ENCODE results near the gene MFAP2. TPM values are rescaled to one million over a fixed set of nuclear protein-coding genes. Genes with fewer than 3 reads are reported as not detected.

Gene MFAP2
- total and polyA plus RNA-seq, 2 of the 8 experiments (the other 6 are each of a cell fraction or from before 2014, with no cell fraction given): 172 to 326 TPM

DNA sequence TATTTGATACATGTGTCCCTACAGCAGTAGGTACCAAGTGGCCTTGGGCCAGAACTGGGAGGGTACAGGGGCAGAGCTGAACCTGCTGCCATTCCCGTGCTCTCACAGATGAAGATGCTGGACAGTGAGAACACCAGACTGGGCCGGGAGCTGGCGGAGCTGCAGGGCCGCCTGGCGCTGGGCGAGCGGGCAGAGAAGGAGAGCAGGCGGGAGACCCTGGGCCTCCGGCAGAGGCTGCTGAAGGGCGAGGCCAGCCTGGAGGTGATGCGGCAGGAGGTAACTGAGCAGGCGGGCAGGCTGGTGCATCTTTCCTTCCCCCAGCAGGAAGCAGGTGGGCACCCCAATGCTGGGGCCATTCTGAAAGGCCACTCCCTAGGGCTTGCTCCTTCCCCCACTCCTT is 21.9 kb downstream of the MFAP2 start:
- no peak overlapping the region for H2AK5ac ChIP-seq (ENCODE audit: low read depth, low read length)
- H3K23me2 ChIP-seq (ENCODE audit: low read depth, low read length): no peaks in the 10 kb centered on the region
- no peak overlapping the region for H2BK12ac ChIP-seq (ENCODE audit: low read depth, low read length)
- peaks cover 4 to 31% (median 19%) of the 10 kb centered on the region in 4 experiments; a peak in 7 of 8 replicates for H3K36me3 ChIP-seq (ENCODE audit: control insufficient read depth in 2 of 4, insufficient read depth in 4 of 4, low read length in 3 of 4)
- FAIRE-seq (no peak), DNase-seq (ENCODE audit: low read depth in 1 of 2, low spot score in 2 of 2) (no peak)
- no peak overlapping the region for H2AFZ ChIP-seq (ENCODE audit: low read length)
- no peak overlapping the region for H2BK15ac ChIP-seq (ENCODE audit: low read length)
- no peaks in the 10 kb centered on the region for H3K4me1 ChIP-seq (replicated peaks in 1 of 4; ENCODE audit: control insufficient read depth in 3 of 4, insufficient read depth in 4 of 4, low read length in 3 of 4)
- H4K8ac ChIP-seq (ENCODE audit: extremely low read depth, insufficient read depth, low read length): no peak overlapping the region
- no peak overlapping the region for H2BK20ac ChIP-seq (ENCODE audit: low read length)
- no peak overlapping the region for H3K23ac ChIP-seq (ENCODE audit: insufficient read length)
- no peak overlapping the region for H3K18ac ChIP-seq (ENCODE audit: extremely low read depth, low read length)
- no peaks in the 10 kb centered on the region for H3K79me2 ChIP-seq (ENCODE audit: control insufficient read depth in 1 of 2, insufficient read depth in 2 of 2, low read length in 2 of 2)
- H4K5ac ChIP-seq (ENCODE audit: insufficient read length, low read depth, low read length): no peak overlapping the region
- no peak overlapping the region for H3K4ac ChIP-seq (replicated peaks; ENCODE audit: insufficient read length, low read depth, low read length)
- H3K27ac ChIP-seq (ENCODE audit: low read depth, low read length): no peak overlapping the region
- no peak overlapping the region for H3K14ac ChIP-seq (ENCODE audit: insufficient read length)
- H3K4me3 ChIP-seq (ENCODE audit: extremely low read depth in 1 of 4, insufficient read depth in 2 of 4, low read depth in 3 of 4, low read length in 4 of 4): no peak overlapping the region
- H3K79me1 ChIP-seq (ENCODE audit: low read depth, low read length): no peaks in the 10 kb centered on the region
- H3K27me3 ChIP-seq (replicated peaks in 1 of 4; ENCODE audit: control insufficient read depth in 3 of 4, extremely low read depth in 1 of 4, insufficient read depth in 3 of 4, low read length in 3 of 4): no peaks in the 10 kb centered on the region
- ChIA-PET CTCF (ENCODE audit: partially characterized antibody) (interaction anchor here (1.4 to 11.0 kb wide), 4 partner anchors 9 to 88 kb away, joined by 3 to 155 read pairs (median 58); no protein-coding TSS in a partner anchor), POLR2A (ENCODE audit: partially characterized antibody) (no interaction called here)
- no peaks in the 10 kb centered on the region for H3K9me3 ChIP-seq (ENCODE audit: insufficient read depth in 2 of 2, low read depth in 1 of 2, low read length in 1 of 2)
- H3K56ac ChIP-seq (replicated peaks; ENCODE audit: insufficient read length, low read depth, low read length): no peak overlapping the region
- 94% methylated on average over 12 of the region's 12 CpGs; no CpG with 5 or more reads in 1 of the 2 experiments for WGBS, 2 experiments (ENCODE audit: extremely low coverage in 1 of 2, insufficient coverage in 1 of 2, insufficient read length in 1 of 2, insufficient replicate concordance in 2 of 2, low coverage in 1 of 2, low lambda C conversion rate in 2 of 2, missing lambda C conversion rate in 1 of 2)
- no peak overlapping the region for H2BK5ac ChIP-seq (ENCODE audit: low read depth, low read length)
- H4K91ac ChIP-seq (replicated peaks; ENCODE audit: insufficient read length, low read length): no peak overlapping the region
- H4K20me1 ChIP-seq (replicated peaks in 1 of 2; ENCODE audit: control insufficient read depth in 1 of 2, insufficient read depth in 2 of 2, low read length in 2 of 2): peaks cover 0 to 5% of the 10 kb centered on the region in 2 experiments
- no peak overlapping the region for H3K9ac ChIP-seq (replicated peaks in 1 of 4; ENCODE audit: extremely low read depth in 1 of 4, low read depth in 3 of 4, low read length in 3 of 4)
- H3K4me2 ChIP-seq (ENCODE audit: insufficient read depth in 1 of 2, low read depth in 2 of 2, low read length in 2 of 2): no peak overlapping the region
- H2BK120ac ChIP-seq (replicated peaks; ENCODE audit: low read depth, low read length): no peak overlapping the region
- no peak for TF ChIP-seq SUZ12 (IDR thresholded peaks at IDR 0.05; ENCODE audit: low read length)
- TF ChIP-seq SIN3A (conservative IDR thresholded peaks at IDR 0.05 in 1 of 2, IDR thresholded peaks at IDR 0.05 in 1 of 2; ENCODE audit: low read depth in 1 of 2, low read length in 2 of 2): no peak
- TF ChIP-seq EZH2 (IDR thresholded peaks at IDR 0.05; ENCODE audit: low read depth, low read length, severe bottlenecking): no peak
- TF ChIP-seq RAD21 (IDR thresholded peaks at IDR 0.05 in 1 of 2, conservative IDR thresholded peaks at IDR 0.05 in 1 of 2; ENCODE audit: low read depth in 2 of 2, low read length in 2 of 2): no peak
- TF ChIP-seq RBBP5 (IDR thresholded peaks at IDR 0.05; ENCODE audit: borderline replicate concordance, low read depth, low read length): no peak
- no peak for TF ChIP-seq ZNF274 (IDR thresholded peaks at IDR 0.05; ENCODE audit: borderline replicate concordance, extremely low read depth, low read length)
- TF ChIP-seq SP2 (IDR thresholded peaks at IDR 0.05; ENCODE audit: low read length): no peak
- TF ChIP-seq CTCF (IDR thresholded peaks at IDR 0.05; ENCODE audit: control extremely low read depth in 1 of 3, insufficient read depth in 1 of 3, low read depth in 1 of 3, low read length in 3 of 3): no peak
- no peak for TF ChIP-seq KDM1A (IDR thresholded peaks at IDR 0.05; ENCODE audit: borderline replicate concordance, low read length)
